ENCODE data around the gene GTPBP4.

GRCh38 chr10:1040133-1040532 lies 51.9 kb downstream of the GTPBP4 start:
- TF ChIP-seq TSHZ2 (CRISPR knock-in tag; IDR thresholded peaks at IDR 0.05) (no peak), PPARA (CRISPR knock-in tag; IDR thresholded peaks at IDR 0.05; ENCODE audit: borderline replicate concordance) (no peak), RARB (CRISPR knock-in tag; IDR thresholded peaks at IDR 0.05) (no peak), ZNF565 (CRISPR knock-in tag; conservative IDR thresholded peaks at IDR 0.05; ENCODE audit: low read depth) (no peak), ZFP30 (CRISPR knock-in tag; IDR thresholded peaks at IDR 0.05) (no peak), CREB5 (CRISPR knock-in tag; IDR thresholded peaks at IDR 0.05; ENCODE audit: low read depth) (no peak), POU6F1 (CRISPR knock-in tag; IDR thresholded peaks at IDR 0.05; ENCODE audit: borderline replicate concordance, low read depth) (no peak), ZNF70 (CRISPR knock-in tag; IDR thresholded peaks at IDR 0.05) (no peak)

Data from SK-N-SH treated with all-trans-retinoic acid at 6 μM for 48 hours (cell line).